Kidney tubule cell (primary cell): Measurements from ENCODE around the gene DSCAML1.
"Not testable (repeated sequence)": the region's sequence is repeated elsewhere in the genome, so short reads cannot be mapped to it uniquely, and the experiment has no call there.

Experiments used
- DNase-seq: peaks from one replicate; pipeline ENCODE4 v3.0.0-alpha.2; 2018; ENCODE audit warnings: low spot score

DSCAML1 gene

DNA sequence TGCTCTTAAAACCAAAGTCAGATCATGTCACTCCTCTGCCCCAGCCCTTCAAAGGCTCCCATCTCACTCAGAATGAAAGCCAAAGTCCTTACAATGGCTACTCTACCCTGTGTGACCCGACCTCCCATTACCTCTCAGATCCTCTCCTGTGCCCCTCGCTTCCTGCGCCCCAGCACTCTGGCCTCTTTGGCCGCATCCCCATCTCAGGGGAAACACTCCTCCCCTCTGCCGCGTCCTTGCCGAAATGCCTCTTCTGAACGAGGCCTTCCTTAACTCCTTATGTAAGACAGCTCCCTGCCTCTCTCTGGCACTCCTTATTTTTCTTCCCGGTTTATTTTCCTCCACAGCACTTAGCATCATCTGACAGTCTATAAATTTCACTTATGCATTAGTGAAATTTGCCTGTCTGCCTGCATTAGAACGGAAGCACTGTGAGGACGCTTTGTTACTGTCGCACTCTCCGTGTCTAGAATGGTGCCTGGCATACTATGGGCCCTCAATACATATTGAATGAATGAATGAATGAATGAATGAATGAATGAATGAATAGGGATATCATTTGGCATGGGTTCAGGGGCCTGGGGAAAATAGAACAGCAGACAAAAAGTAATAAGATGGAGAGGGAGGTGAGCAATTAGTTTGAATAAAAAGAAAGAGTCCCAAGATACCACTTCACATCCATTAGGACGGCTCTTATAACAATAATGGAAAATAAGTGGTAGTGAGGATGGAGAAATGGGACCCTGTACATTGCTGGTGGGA is 331.6 kb downstream of the DSCAML1 start:
- DNase-seq: no peak

DNA sequence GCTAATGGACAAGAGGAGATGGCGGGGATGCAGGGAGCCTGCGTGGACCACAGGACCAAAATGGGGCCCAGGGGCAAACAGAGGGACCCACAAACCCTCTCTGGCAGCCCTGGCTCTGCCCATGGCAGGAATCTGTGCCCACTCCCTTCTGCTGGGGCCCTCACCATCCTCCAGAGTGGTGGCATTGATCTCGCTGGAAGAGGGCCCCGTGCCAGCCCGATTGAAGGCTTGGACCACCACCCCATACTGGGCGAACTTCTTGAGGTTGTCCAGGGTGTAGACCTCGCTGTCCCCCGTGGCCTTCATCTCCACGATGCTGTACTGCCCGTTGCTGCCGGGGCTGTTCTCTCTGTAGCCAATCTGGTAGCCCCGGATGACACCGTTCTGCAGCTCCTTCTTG is 332.2 kb downstream of the DSCAML1 start:
- no peak for DNase-seq

GRCh38 chr11:117462864-117463247 is 334.2 kb downstream of the DSCAML1 start:
- no peak for DNase-seq

DNA sequence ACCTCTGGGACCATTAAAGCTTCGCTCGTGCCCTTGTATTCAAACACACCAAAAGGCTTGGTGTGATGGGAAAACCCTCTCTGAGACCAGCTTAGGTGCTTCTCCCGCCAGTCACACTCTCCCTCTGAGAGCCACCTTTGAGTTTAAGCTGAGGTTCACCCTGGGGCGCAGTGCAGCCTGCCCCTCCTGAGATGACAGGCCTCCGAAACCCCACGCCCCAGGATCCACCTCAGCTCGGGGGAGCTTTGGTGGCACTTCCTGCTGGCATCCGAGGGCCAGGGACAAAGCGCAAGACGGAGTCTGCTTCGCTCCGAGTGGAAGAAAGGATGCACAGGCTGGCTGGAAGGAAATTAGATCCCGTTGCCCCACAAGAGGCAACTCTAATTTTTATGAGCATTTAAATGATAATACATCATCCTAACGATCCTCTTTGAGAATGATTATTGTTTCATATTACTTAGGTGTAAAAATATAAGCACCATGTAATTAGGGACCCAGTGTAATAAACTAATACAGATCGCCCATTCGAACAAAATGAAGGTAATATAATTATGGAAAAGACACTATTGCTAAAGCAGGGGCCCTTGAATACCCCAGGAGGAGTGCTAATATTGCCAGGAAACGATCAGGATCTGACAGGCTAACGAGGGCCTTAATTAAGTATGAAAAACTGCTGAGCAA is 334.7 kb downstream of the DSCAML1 start:
- no peak for DNase-seq

GRCh38 chr11:117461396-117462182 is 335.4 kb downstream of the DSCAML1 start:
- no peak for DNase-seq

DNA sequence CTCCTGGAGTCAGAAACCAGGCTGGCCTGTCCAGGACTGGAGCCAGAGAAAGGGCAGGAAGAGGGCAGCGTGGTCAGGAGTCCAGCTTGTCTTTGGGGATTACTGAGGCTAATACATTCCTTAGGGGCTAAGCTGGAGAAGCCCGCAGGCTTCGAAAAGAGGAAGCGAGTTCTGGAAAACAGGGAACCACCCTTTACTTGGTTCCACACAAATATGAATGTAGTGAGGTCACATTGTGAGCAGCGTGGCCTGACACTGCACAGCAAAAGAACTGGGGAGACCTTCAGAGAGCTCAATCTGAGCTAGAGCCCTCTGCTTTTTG is 337.1 kb downstream of the DSCAML1 start:
- no peak for DNase-seq

DNA sequence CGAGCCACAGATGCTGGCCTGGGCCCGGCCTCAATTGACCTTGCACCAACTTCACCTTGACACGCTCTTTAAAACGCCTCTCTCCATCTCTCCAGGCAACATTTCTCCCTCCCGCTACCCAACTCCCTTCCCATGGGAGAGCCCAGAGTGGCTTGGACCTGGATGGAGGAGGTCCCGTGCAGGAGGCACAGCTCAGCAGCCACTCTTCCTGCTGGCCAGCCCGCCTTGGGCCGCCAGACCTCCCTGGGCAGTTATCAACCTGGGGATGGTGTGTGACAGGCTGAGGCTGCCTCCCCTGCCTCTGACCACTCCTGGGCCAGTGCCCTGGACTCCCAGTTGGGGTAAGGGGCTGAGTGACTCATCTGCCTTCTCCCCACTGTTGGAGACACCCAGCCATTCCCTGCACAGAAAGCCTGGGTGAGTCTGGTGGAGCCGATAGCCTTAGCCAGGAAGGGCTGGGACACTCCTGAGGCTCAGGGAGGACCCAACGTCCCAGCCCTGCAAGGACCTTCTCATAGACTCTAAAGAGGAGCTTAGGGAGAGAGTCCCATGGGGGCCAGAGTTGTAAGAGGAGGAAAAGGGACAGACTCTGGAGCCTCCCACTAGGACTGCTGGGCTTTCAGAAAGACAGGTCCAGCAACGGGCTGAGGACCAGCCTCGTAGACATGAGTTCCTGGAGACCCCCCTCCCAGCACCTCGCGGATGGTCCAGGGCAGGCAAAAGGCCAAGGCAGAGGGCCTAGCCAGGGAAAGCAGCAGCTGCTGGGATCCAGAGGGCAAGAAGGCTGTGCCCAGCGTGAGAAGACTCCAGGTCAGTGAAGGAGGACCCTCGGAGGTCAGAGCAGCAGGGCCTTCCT is 337.7 kb downstream of the DSCAML1 start:
- no peak for DNase-seq

DNA sequence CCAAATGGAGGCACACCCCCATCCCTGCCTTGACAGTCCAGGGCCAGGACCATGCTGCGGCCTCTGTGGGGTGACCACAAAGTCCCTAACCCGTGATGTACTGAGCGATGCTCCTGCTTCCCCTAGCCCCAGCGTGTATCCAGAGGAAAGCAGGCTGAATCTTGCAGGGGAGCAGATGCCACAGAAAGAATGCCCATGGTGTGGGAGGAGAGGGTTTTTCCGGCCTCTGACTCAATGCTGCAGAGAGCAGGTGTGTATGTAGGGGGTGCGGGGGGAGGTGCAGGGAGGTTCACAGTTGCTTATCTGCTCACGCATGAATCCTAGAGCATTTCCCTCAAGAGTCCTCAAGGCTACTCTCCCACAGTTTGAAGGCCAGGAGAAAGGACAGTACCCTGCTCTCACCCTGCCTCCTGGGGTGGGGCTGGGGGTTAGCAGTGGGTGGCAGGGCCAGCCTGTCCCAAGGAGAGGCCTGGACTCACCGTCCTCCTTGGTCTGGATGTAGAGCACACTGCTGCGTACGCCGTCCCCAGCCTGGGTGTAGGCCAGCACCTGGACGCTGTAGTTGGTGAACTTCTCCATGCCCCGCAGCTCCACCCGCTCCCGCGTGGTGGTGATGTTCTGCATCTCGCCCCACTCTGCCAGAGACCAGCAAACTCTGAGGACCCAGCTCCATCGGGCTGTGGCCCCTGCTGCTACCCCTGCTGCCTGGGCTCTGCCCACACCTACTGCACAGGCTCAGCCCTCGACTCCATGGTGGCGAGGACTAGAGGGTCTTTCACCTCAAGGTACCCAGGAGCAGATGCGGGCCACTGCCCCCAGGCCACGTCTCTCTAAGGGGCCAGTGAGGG is 338.5 kb downstream of the DSCAML1 start:
- DNase-seq: peak; percentile 72

- no peak for DNase-seq
These were observed 339.2 kb downstream of the DSCAML1 start for GRCh38 chr11:117457835-117458234.

DNA sequence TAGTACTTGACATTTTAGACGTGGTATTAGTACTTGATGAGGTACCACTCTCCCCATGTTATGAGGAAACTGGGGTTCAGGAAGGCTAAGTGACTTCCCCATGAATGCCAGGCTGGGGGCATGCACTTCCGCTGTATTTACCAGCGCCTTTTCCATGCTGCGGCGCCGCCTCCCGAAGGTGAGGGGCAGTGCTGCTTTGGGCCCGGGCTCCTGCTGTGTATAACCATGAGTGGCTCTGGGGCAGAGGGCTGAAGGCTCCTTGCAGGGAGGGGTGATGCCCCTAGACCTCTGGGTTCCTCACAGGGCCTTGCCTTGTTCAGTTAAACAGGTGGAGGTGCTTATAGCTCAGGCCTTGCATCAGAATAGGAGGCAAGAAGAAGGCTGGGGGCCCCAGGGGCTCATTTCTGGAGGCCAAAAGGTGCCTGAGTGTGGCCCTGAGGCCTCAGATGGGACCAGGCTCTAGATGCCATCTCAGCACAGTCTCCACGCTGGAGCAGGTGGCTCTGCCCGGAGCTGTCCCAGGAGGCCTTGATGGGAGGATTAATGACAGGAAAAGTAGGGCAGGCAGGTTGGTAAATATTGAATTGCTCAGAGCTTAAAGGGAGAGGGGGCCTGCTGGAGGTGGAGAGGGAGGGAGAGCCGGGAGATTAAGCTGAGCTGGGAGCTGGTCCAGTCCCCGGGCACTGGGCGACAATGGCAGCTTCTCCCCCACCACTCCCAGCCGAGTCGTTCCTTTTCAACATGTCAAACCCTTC is 339.8 kb downstream of the DSCAML1 start:
- no peak for DNase-seq

GRCh38 chr11:117456721-117457029 is 340.3 kb downstream of the DSCAML1 start:
- DNase-seq: not testable (repeated sequence)

- DNase-seq: no peak
These were observed 340.8 kb downstream of the DSCAML1 start for GRCh38 chr11:117456027-117456720.

DNA sequence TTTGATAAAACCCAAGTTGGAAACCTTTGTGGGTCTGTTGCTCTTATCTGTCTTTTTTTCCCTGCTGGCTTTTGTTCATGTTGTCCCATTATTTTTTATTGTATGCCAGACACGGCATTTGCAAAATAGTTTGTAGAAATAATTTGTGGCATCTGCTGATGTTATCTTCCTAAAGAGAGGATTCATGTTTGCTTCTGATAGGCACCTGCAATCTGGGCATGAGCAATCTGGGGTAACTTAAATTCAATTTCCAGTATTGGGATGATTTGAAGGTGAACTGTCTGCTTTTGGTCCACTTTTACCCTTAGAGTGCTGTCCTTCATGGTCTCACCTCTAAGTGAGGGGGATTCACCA is 342.5 kb downstream of the DSCAML1 start:
- DNase-seq: no peak

GRCh38 chr11:117453886-117454563 is 343.0 kb downstream of the DSCAML1 start:
- DNase-seq: no peak

DNA sequence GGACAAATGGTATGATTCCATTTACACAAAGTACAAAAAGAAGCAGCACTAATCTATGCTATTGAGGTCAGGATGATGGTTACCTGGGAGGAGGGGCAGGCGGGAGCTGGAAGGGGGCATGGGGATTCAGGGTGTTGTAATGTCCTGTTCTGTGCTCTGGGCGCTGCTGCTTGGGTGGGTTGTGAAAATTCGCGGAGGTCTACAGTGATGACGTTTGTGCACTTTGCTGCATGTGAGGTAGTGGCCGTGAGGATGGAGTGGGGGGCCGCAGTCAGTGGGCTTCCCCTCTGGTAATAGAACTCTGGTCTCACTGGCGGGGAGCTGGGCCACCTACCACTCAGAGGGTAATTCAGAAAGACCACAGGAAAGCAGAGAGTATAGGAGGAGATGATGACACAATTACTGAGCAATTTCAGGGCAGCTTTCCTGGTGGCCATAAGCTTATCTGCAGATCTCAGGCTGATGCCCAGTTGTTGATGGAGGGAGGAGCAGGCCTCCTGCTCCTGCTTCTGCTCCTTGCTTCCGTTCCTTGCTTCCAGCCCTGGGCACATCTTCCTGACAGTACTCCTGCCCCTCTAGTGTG is 347.8 kb downstream of the DSCAML1 start:
- DNase-seq: peak; percentile 10

DNA sequence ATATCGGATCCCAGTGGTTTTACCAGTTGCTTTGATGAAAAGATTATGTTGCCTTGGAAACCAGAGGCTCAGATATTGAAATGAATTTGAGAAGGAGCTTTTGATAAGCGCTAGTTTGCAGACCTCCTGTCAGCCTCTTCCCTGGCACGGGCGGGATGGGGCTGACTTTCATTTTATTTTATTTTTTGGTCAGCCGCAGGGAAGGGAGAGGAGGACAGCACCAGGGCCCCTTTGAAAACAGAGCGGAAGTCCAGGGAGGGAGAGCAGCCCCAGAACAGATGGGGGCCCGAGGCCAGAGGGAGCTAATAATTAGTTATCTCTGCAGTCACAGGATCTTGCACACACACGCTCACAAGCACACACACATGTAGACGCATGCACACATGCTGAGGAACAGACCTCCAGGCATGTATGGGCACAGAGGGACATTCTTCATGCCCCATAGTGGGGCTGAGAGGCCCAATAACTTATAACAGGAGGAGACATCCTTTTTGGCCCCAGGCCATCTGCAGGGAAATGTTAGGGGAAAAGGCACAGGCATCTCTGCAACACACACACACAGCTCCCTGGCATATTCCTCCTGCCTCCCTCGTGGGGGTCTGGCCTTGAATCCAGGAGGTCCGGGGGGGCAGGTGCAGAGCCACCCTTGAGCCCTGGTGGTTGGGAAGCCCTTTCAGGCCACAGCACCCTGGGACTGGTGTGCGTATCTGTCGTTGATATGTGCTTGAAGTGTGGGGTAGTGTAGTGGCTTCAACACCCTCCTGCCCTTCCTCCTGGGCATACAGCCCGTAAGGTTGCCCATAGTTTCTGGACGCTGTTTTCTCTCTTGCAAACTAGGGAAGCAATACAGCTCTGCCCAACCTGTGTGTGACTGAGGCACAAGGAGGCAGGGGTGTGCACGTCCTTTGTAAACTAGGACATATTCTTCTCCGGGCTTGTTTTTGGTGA is 352.0 kb downstream of the DSCAML1 start:
- DNase-seq: no peak

DNA sequence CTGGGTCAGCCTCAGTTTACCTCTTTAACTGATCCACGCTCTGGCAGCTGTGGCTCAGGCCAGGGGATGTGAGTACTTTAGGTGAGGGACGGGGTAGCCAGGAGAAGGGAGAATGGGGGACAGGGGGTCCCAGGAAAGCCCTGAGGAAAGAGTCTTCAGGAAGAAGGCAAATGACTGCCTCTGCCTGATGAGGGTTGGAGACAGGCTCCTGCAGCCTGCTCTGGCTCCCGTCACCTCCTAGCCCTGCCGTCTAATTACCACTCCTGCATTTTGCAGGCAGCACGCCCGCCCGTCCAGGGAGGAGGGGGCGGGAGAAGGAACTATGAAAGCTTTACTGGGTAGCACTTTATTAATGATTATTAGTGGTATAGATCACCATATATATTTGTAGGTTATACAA is 352.8 kb downstream of the DSCAML1 start:
- DNase-seq: no peak
